Caco-2 (cell line): ENCODE results near the gene RHOXF1. TPM values are rescaled to one million over a fixed set of nuclear protein-coding genes. Genes with fewer than 3 reads are reported as not detected.

Experiments used
- total RNA-seq: library from RNA; stranded (reverse); gene quantifications from 2 replicates; pipeline ENCODE4 v1.2.3, GENCODE V29; 2022

The RHOXF1 gene
- total RNA-seq, 1 experiment from 2014 or later: not detected

Other genes starting within 250 kb of the RHOXF1 start
- gene RNF113A, start 244.2 kb downstream of the RHOXF1 start, total RNA-seq: 12.7 and 13.3 TPM in 2 replicates
- gene NDUFA1, start 244.1 kb downstream of the RHOXF1 start, total RNA-seq: 82.6 and 83.6 TPM in 2 replicates
- gene AKAP14, start 220.0 kb downstream of the RHOXF1 start, total RNA-seq: not detected in 2 replicates
- gene NKAP, start 172.2 kb downstream of the RHOXF1 start, total RNA-seq: 7.2 and 9.5 TPM in 2 replicates
- not detected in 2 replicates for gene RHOXF2B, start 38.2 kb downstream of the RHOXF1 start, total RNA-seq
- gene RHOXF2, start 42.7 kb upstream of the RHOXF1 start, total RNA-seq: not detected in 2 replicates
- 16.5 and 17.2 TPM in 2 replicates for gene ZBTB33, start 134.9 kb upstream of the RHOXF1 start, total RNA-seq
- gene TMEM255A, start 195.5 kb upstream of the RHOXF1 start, total RNA-seq: 2.9 and 3.8 TPM in 2 replicates
- not detected in 2 replicates for gene ATP1B4, start 246.2 kb upstream of the RHOXF1 start, total RNA-seq